ENCODE results near the gene CUEDC1. TPM values are rescaled to one million over a fixed set of nuclear protein-coding genes. Genes with fewer than 3 reads are reported as not detected.

CUEDC1 gene
- total RNA-seq, 1 donor from 2014 or later = 14.5 TPM

- H3K4me3 ChIP-seq (ENCODE audit: low read depth, low read length) = peak overlapping the region; percentile 3
- no peak for DNase-seq (ENCODE audit: low read depth)
- TF ChIP-seq CTCF (conservative IDR thresholded peaks at IDR 0.05; ENCODE audit: low read depth, low read length) = peak; percentile 99
These were observed 62.9 kb downstream of the CUEDC1 start for GRCh38 chr17:57892146-57892819.

GRCh38 chr17:57890857-57891232, 64.4 kb downstream of the CUEDC1 start:
- no peak for DNase-seq (ENCODE audit: low read depth)
- TF ChIP-seq CTCF (conservative IDR thresholded peaks at IDR 0.05; ENCODE audit: low read depth, low read length) = no peak
- no peak overlapping the region for H3K4me3 ChIP-seq (ENCODE audit: low read depth, low read length)

GRCh38 chr17:57889892-57890856, 65.0 kb downstream of the CUEDC1 start:
- peak; percentile 56 for DNase-seq (ENCODE audit: low read depth)
- no peak for TF ChIP-seq CTCF (conservative IDR thresholded peaks at IDR 0.05; ENCODE audit: low read depth, low read length)
- H3K4me3 ChIP-seq (ENCODE audit: low read depth, low read length) = no peak overlapping the region

DNA sequence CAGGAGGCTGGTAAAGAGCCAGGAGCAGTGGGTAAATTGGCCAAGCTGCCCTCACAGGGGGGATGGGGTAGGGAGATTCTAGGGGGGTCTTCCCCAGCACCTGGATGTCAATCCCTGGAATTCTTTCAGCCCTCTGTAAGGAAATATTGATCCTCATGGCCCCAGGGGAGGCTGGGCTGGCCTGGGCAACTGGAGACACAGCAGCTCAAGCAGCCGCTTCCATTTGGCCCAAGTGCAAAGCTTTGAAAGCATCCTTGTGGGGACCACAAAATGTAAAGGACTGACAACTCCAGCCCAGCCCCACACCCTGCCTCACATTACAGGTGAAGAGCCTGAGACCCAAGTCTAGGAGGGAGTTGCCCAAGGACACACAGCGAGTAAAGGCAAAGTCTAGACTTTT, 66.0 kb downstream of the CUEDC1 start:
- H3K4me3 ChIP-seq (ENCODE audit: low read depth, low read length) = no peak overlapping the region
- no peak for TF ChIP-seq CTCF (conservative IDR thresholded peaks at IDR 0.05; ENCODE audit: low read depth, low read length)
- no peak for DNase-seq (ENCODE audit: low read depth)

DNA sequence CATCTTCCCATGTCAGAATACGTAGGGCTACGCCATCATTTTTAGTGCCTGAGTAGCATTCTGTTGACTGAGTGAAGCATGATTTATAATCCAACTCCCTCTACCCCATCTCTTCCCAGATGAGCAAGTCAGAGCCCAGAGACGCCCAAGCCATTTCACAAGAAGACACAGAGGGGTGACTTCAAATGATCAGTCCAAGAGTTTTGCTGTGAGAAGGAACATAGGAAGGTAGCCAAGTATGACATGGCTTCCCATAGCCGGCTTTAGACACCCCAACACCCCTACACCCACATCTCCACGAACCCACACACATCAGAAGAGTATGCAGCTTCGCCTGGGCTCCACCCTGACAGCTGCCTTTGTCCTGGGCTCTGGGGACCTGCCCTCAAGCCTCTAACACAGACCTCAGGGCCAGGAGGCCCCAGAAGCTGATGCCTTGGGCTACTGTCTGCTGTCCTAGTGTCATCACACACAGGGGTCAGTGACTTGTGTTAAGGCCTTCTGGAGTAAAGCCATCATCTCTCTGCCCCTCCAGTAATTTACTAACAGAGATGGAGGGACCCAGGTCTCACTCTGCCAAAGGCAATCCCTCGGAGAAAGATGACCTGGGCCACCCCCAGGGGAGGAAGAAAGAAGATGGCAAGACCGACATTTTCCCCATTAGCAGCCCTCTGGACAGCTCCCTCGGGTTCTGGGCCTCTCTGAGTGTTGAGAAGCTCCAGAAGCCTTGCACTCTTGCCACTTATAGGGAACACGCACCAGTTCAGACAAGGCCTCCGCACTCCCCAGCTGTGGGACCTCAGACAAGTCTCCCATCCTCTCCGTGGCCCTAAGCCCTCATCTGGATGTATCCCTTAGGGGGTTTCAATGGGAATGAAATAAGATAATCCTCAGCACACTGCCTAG, 66.6 kb downstream of the CUEDC1 start:
- DNase-seq (ENCODE audit: low read depth) = no peak
- no peak for TF ChIP-seq CTCF (conservative IDR thresholded peaks at IDR 0.05; ENCODE audit: low read depth, low read length)

GRCh38 chr17:57887161-57887560, 68.1 kb downstream of the CUEDC1 start:
- TF ChIP-seq CTCF (conservative IDR thresholded peaks at IDR 0.05; ENCODE audit: low read depth, low read length) = no peak
- DNase-seq (ENCODE audit: low read depth) = no peak
- no peak overlapping the region for H3K4me3 ChIP-seq (ENCODE audit: low read depth, low read length)

More for the DNA sequence above, 66.6 kb downstream of the CUEDC1 start:
- H3K4me3 ChIP-seq (ENCODE audit: low read depth, low read length) = no peak overlapping the region
